GM12864 (cell line): ENCODE results near the gene CAV1.

Experiments used
- DNase-seq: peaks from one replicate; pipeline ENCODE4 v3.0.0-alpha.2; 2011; ENCODE audit warnings: low read depth
- H3K4me3 ChIP-seq: 2 replicates; pipeline ENCODE4 v1.5.1; 2011; ENCODE audit warnings: mild to moderate bottlenecking, low read depth, low read length, control low read depth
- TF ChIP-seq, protein P1 (sequence below): IDR thresholded peaks from 2 replicates; pipeline ENCODE4 v1.5.1; 2011; ENCODE audit warnings: low read depth, mild to moderate bottlenecking, moderate library complexity, low read length, control low read depth, inconsistent platforms; ENCODE audit errors: missing control alignments

Gene CAV1

DNA sequence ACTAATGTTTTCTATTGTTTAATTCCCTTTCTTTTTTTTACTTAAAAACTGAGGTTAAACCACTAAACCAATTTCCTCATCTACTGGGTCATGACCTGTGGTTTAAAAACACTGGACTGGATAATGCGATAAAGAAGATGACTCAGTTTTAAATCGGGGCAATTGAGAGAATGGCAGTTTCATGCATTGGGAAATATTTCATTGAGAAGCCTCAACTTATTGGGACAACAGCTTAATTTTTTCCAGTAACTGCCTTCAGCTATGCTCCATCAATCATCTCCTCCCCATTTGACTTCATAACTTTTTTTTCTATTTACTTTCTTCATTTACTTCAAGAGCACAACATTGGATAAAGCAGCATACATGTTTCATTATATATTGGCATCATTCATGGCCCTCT, 85.4 kb downstream of the CAV1 start:
- no peak for DNase-seq
- H3K4me3 ChIP-seq: no peak overlapping the region
- TF ChIP-seq, protein P1, sequence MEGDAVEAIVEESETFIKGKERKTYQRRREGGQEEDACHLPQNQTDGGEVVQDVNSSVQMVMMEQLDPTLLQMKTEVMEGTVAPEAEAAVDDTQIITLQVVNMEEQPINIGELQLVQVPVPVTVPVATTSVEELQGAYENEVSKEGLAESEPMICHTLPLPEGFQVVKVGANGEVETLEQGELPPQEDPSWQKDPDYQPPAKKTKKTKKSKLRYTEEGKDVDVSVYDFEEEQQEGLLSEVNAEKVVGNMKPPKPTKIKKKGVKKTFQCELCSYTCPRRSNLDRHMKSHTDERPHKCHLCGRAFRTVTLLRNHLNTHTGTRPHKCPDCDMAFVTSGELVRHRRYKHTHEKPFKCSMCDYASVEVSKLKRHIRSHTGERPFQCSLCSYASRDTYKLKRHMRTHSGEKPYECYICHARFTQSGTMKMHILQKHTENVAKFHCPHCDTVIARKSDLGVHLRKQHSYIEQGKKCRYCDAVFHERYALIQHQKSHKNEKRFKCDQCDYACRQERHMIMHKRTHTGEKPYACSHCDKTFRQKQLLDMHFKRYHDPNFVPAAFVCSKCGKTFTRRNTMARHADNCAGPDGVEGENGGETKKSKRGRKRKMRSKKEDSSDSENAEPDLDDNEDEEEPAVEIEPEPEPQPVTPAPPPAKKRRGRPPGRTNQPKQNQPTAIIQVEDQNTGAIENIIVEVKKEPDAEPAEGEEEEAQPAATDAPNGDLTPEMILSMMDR: no peak

DNA sequence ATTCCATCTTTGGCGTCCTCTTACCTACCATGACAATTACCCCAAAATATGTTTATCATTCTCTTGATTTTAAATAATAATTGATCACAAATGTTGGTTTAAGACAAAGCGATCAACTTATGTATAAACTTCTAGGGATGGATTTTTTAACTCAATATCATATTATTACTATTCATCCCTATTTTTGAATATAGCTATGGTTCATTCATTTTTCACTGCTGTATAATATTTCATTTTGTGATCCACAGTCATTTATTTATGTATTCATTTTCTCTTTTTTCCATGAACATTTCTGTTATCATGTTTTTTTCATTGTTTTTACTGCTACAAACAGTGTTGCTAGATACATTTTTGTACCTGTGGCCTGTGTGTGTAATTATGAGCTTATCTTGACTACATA, 85.9 kb downstream of the CAV1 start:
- DNase-seq: no peak
- H3K4me3 ChIP-seq: no peak overlapping the region
- TF ChIP-seq, protein P1: no peak
